ENCODE data around the gene VTI1A. TPM values are rescaled to one million over a fixed set of nuclear protein-coding genes. Genes with fewer than 3 reads are reported as not detected.

Gene VTI1A
- polyA plus RNA-seq, 6 donors from 2014 or later: 24.9 to 42.9 (median 40.3) TPM

DNA sequence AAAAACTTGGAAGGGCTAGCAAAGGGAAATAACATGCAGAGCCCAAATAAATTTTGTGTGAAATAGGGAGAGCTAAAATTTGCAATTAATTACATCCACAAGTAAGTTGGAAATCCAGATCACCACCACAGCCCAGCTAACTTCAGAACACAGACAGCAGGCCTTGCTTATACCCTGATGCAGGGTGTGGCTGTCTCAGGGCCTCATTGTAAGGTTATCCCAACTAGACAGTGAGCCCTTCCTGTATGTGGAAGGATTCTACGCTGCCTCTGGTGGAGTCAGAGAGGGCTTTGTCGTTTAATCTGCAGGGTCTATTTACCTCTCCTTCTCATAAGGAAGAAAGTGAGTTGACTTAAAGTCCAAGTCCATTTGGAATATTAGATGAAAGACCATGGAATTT, 322.1 kb downstream of the VTI1A start:
- H3K4me1 Mint-ChIP-seq: no peaks in the 10 kb centered on the region
- no peak for ATAC-seq (ENCODE audit: low read depth in 2 of 2)
- H3K27ac Mint-ChIP-seq: no peak overlapping the region
- no peak for DNase-seq
- H3K9me3 Mint-ChIP-seq: peaks cover 0 to 2% (median 0%) of the 10 kb centered on the region in 7 donors
- no peak overlapping the region for H3K4me3 Mint-ChIP-seq
- H3K27me3 Mint-ChIP-seq: no peaks in the 10 kb centered on the region
- peaks cover 4 to 17% of the 10 kb centered on the region in 2 donors for H3K36me3 Mint-ChIP-seq

DNA sequence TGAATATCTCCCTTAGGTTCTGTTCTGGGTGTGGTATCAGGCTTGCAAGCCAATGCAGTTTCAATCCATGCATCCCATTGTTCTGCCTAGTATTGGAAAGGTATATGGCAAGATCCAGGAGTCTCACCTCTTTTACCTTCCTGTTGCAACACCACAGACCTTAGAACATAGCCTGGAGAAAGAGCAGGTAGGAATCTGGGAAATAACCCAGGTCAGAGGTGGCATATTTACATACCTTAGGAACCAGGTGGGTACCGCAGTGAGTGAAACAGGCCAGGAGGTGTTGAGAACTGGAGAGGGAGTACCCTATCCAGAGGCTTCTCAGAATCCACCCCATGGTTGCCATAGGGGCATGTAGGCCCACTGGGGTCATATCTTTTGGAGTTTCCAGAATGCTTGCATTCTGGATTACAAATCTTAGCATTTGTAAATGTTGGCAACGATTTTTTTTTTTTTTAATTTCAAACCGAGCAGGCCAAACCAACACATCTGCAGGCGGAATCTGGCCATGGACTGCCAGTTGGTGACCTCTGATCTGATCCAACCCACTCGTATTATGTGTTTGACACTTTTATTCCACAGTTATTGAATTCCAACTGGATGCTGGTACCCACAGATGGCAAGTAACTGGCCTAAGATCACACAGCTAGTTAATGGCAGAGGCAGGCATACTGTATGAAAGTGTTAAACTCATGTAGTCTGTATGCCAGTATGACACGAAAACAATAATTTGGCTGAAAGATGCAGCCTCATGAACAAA, 322.8 kb downstream of the VTI1A start:
- Mint-ChIP-seq H3K27ac (peak overlapping the region in 1 of 6 donors; percentile 45), H3K4me3 (no peak overlapping the region), H3K36me3 (peaks cover 4 to 19% of the 10 kb centered on the region in 2 donors), H3K27me3 (no peaks in the 10 kb centered on the region), H3K4me1 (no peaks in the 10 kb centered on the region), H3K9me3 (peaks cover 0 to 2% (median 0%) of the 10 kb centered on the region in 7 donors)
- DNase-seq (no peak), ATAC-seq (ENCODE audit: low read depth in 2 of 2) (no peak)

DNA sequence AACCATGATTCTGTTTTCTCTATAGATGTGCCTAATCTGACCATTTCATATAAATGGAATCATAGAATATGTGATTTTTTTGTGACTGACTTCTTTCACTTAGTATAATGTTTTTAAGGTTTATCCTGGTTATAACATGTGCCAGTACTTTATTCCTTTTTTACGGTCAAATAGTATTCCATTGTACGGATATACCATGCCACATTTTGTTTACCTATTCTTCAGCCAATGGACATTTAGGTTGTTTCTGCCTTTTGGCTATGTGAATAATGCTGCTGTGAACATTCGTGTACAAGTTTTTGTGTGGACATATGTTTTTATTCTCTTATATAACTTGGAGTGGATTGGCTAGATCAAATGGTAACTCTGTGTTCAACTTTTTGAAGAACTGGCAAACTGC, 324.7 kb downstream of the VTI1A start:
- no peak for DNase-seq
- Mint-ChIP-seq H3K36me3 (peaks cover 13 to 19% of the 10 kb centered on the region in 2 donors), H3K27me3 (no peaks in the 10 kb centered on the region), H3K27ac (no peak overlapping the region), H3K9me3 (peaks cover 0 to 2% (median 0%) of the 10 kb centered on the region in 7 donors), H3K4me1 (no peaks in the 10 kb centered on the region), H3K4me3 (no peak overlapping the region)
- no peak for ATAC-seq (ENCODE audit: low read depth in 2 of 2)

DNA sequence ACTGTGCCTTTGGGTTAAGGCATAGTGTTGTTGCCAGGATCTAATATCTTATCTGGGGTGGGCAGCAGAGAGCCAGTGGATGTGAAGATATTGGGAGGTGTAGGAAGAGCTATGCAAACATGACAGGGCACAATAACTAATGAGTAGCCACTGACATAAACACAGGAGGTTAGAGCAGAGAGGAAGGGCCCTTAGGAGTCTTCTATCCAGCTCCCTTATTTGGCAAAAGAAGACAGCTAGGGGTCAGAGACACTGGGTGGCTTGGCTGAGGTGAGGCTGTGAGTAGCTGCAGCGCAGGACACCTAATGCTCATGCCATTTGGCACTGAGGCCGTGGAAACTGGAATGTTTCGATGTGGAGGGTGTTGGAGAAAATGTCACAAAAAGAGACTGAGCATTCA, 326.8 kb downstream of the VTI1A start:
- H3K27ac Mint-ChIP-seq: peak overlapping the region in 1 of 6 donors; percentile 7
- no peaks in the 10 kb centered on the region for H3K27me3 Mint-ChIP-seq
- no peak overlapping the region for H3K4me3 Mint-ChIP-seq
- no peaks in the 10 kb centered on the region for H3K4me1 Mint-ChIP-seq
- peaks cover 13 to 19% of the 10 kb centered on the region in 2 donors for H3K36me3 Mint-ChIP-seq
- DNase-seq: no peak
- ATAC-seq (ENCODE audit: low read depth in 2 of 2): no peak
- peaks cover 0 to 2% (median 0%) of the 10 kb centered on the region in 7 donors for H3K9me3 Mint-ChIP-seq

DNA sequence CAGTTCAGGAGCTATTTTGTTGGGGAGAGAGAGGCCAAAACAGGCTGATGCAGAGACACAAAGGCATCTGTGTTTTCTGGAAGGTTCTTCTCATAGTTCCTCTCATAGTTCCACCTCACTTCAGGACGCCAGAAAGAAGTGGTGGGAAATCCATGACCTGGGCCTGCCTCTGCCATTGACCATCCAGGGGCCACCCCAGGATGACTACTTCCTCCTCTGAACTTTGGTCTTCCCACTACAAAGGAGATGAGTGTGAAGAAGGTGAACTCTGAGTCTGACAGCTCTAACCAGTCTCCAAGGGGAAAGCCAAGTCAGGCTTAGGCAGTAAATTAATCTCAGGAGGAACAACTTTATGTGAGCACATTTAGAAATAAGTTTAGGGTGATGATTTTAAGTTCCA, 327.2 kb downstream of the VTI1A start:
- Mint-ChIP-seq H3K9me3 (peaks cover 0 to 2% (median 0%) of the 10 kb centered on the region in 7 donors), H3K27me3 (no peaks in the 10 kb centered on the region), H3K4me1 (no peaks in the 10 kb centered on the region), H3K4me3 (no peak overlapping the region), H3K36me3 (peaks cover 13 to 19% of the 10 kb centered on the region in 2 donors), H3K27ac (no peak overlapping the region)
- ATAC-seq (ENCODE audit: low read depth in 2 of 2) (no peak), DNase-seq (no peak)

DNA sequence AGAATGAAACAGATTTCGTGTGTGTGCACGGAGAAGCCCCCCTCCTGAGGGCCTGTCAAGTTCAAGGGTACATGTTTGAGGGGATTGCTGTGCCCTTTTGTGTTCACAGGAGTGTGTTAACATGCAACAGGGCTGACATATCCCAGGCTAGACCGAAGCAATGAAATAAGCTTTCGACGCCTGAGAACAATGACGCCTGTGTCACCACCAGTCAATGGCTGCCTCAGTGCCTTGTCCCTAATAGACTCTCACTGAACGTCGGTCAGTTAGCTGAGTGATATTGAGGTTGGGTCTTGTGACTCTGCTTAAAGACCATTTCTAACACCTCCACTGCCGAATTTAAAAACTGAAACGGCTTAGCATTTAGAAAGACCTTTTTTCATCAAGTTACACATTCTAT, 327.8 kb downstream of the VTI1A start:
- no peaks in the 10 kb centered on the region for H3K27me3 Mint-ChIP-seq
- no peak overlapping the region for H3K4me3 Mint-ChIP-seq
- no peak overlapping the region for H3K27ac Mint-ChIP-seq
- H3K36me3 Mint-ChIP-seq: peaks cover 16 to 19% of the 10 kb centered on the region in 2 donors
- no peaks in the 10 kb centered on the region for H3K4me1 Mint-ChIP-seq
- ATAC-seq (ENCODE audit: low read depth in 2 of 2) (no peak), DNase-seq (no peak)
- H3K9me3 Mint-ChIP-seq: peaks cover 0 to 2% (median 0%) of the 10 kb centered on the region in 7 donors

DNA sequence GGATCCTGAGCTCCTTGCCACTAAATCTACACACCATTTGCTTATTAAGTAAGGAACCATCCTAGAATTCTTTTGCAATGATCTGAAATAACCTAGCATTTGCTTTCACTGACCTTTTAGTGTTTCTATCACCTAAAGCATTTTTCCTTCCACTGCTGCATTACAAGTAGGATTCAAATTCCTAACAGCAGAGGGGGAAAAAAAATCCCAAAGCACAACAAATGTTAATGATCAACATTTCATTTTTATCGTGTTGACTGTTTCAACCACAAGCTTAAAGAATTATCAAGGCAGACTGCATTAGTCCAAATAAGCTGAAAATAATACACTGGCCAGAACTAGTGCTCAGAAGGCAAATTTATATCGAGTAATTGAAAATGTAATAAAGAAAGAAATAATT, 328.4 kb downstream of the VTI1A start:
- Mint-ChIP-seq H3K27me3 (no peaks in the 10 kb centered on the region), H3K4me1 (no peaks in the 10 kb centered on the region), H3K4me3 (no peak overlapping the region), H3K9me3 (peaks cover 0 to 2% (median 0%) of the 10 kb centered on the region in 7 donors), H3K36me3 (peaks cover 16 to 19% of the 10 kb centered on the region in 2 donors), H3K27ac (no peak overlapping the region)
- DNase-seq (no peak), ATAC-seq (ENCODE audit: low read depth in 2 of 2) (no peak)

DNA sequence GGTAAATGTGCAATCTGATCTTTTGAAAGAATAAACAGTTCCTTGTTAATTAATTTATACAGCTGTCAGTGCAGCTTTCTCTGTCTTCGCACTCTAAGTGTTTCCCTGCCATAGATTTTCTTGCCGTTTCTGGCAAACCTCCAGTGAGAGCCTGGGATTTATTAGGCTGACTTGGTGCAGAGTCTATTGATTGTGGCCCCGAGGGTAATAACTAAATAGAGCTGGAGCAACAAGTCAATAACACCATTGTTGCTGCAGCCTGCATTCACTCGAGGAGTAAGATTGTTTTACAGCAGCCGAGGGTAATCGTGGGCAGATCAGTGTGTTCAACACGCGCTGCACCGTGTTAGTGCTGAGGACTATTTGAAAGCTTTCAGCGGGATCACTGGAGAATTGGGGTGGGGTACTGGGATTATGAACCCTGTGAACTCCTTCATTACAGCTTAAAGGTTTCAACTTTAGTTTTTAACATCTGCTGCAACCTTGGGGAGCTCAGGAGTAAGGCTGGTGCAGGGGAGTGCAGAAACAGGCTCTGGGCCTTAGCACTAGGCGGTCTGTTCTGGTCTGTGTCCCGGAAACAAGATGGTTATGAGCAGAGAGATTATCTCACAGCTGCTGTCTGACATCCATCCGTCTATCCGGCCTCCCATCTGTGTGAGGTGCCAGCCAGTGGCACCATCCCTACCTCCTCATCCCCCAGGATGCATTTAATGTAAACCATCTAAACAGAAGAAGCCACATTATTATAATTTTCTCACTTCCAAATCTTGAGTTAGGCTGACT, 329.1 kb downstream of the VTI1A start:
- H3K27ac Mint-ChIP-seq: peak overlapping the region in 2 of 6 donors; percentile 17 to 56
- peaks cover 16 to 17% of the 10 kb centered on the region in 2 donors for H3K36me3 Mint-ChIP-seq
- no peaks in the 10 kb centered on the region for H3K4me1 Mint-ChIP-seq
- ATAC-seq (ENCODE audit: low read depth in 2 of 2) (no peak), DNase-seq (no peak)
- H3K4me3 Mint-ChIP-seq: no peak overlapping the region
- no peaks in the 10 kb centered on the region for H3K27me3 Mint-ChIP-seq
- peaks cover 0 to 2% (median 0%) of the 10 kb centered on the region in 7 donors for H3K9me3 Mint-ChIP-seq

DNA sequence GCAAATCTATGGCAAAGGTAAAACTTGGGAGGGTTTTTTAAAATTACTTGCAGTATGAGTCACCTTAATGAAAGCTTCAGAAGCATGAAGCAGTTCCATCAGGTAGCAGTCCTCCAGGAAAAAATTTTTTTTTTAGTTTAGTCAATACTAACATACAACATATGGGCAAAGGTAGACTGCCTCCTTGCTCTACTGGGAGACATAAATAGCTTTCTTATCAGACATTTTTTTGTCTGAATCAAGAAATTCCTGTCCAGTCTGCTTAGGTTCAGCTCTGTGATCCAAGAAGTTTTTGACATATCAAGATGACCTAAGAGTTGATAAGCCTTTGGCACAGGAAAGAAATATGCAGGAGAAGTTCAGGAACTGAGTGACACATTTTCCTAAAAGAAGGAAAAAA, 331.6 kb downstream of the VTI1A start:
- H3K27me3 Mint-ChIP-seq: no peaks in the 10 kb centered on the region
- H3K27ac Mint-ChIP-seq: no peak overlapping the region
- peaks cover 16 to 21% of the 10 kb centered on the region in 2 donors for H3K36me3 Mint-ChIP-seq
- no peak for DNase-seq
- no peak overlapping the region for H3K4me3 Mint-ChIP-seq
- peaks cover 0 to 1% (median 0%) of the 10 kb centered on the region in 7 donors for H3K9me3 Mint-ChIP-seq
- ATAC-seq (ENCODE audit: low read depth in 2 of 2): no peak
- peaks cover 0 to 4% (median 0%) of the 10 kb centered on the region in 3 donors for H3K4me1 Mint-ChIP-seq

DNA sequence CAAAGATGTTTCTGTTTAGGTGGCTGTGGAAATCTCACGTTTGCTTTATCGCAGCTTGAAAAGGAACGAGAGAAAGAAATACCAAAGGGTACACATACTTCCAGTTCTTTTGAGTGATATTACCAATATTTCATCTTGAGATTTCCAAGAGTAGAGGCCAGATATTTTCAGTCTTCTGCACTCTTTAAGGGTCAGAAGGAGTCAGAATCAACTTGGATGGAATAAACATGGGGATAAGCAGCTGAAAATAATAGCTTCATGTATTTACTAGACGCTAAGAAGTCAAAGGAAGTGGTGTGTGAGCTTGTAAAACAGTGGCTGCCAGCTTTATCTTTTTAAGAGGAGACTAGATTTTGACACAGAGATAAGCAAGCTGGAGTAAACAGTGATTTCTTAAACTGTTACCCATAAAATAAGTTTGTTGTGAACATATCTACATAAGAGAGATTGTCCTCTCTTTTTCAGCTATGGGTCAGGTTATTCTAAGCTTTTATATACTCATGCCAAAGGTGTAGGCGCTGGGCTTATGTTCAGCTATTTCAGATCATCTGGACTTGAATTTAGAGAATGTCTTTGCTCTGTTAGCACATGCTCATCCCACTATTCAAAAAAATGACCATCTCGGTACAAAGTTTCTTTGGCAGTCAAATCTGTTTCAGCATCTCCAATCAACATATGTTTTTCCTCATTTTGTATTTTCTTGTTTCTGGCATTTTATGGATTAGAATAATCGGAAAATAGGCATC, 332.2 kb downstream of the VTI1A start:
- Mint-ChIP-seq H3K4me3 (no peak overlapping the region), H3K9me3 (peaks cover 0 to 1% (median 0%) of the 10 kb centered on the region in 7 donors), H3K27me3 (no peaks in the 10 kb centered on the region), H3K36me3 (peaks cover 9 to 21% of the 10 kb centered on the region in 2 donors), H3K4me1 (peaks cover 0 to 4% (median 0%) of the 10 kb centered on the region in 3 donors), H3K27ac (peak overlapping the region in 1 of 6 donors; percentile 16)
- no peak for ATAC-seq (ENCODE audit: low read depth in 2 of 2)
- no peak for DNase-seq

DNA sequence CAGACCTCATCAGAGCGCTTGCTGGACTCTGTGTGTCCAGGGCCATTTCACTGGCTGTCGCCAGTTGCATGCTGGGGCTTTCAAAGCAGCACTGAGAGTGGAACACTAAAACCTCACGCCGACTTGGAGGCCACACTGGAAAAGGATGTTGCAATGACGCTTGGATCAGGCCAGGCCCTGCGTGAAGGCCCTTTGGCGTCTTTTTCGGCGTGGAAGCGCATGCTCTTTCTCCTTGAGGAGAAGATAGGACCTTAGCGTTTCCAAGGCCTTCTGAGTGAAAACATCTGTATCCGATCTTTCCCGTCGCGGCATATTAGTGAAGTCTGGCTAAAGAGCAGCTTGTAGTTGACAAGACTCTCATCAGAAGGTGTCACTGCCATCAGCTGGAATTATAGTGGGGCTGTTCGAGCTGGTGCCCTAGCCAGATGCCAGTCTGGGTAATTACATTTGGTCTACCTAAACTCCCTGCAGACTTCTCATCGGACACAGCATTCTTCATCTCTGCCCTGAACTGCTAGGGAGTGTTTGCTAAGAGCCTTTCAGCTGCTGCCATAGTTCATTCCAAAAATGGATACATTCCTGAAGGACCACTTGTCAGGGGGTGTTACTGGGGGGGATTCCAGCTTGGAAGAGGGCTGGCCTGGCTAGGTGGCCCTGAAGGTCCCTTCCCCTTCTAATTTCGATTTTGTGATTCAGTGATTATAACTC, 335.3 kb downstream of the VTI1A start:
- peaks cover 0 to 11% (median 3%) of the 10 kb centered on the region in 7 donors for H3K9me3 Mint-ChIP-seq
- H3K4me3 Mint-ChIP-seq: no peak overlapping the region
- H3K4me1 Mint-ChIP-seq: peaks cover 0 to 4% (median 0%) of the 10 kb centered on the region in 3 donors
- H3K27me3 Mint-ChIP-seq: no peaks in the 10 kb centered on the region
- peaks cover 9 to 22% of the 10 kb centered on the region in 2 donors for H3K36me3 Mint-ChIP-seq
- peak overlapping the region in 1 of 6 donors; percentile 4 for H3K27ac Mint-ChIP-seq
- ATAC-seq (ENCODE audit: low read depth in 2 of 2) (no peak), DNase-seq (no peak)

DNA sequence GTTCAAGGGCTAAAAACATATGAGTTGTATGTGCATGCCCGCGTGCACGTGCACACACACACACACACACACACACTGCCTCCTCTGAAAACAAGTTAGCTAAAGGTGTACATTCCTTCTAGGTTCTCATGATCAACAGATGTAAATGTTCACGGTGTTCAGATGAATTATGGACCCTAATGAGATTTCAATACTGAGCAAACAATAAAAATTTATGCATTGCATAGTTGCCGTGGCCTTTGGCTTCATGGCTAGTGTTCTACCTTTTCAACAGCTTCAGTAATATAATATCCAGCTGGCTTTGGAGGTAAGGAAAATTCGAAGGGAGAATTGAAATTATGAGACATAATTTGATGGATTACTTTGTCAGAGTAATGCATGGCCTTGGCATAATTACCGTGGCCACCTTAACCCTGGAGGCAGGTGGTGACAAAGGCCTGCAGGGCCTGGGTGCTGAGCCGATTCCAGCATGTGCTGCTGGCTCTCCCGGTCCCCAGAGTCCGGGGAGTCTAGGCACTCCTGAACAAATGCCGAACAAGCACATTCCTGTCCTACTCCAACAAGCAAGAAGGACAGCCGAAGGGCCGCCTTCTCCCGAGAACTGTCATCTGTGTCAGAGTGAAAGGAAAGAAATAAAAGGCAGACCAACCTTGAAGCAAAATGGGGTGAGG, 336.5 kb downstream of the VTI1A start:
- H3K27ac Mint-ChIP-seq: no peak overlapping the region
- H3K4me3 Mint-ChIP-seq: no peak overlapping the region
- peaks cover 15 to 22% of the 10 kb centered on the region in 2 donors for H3K36me3 Mint-ChIP-seq
- peaks cover 0 to 4% (median 0%) of the 10 kb centered on the region in 3 donors for H3K4me1 Mint-ChIP-seq
- H3K27me3 Mint-ChIP-seq: no peaks in the 10 kb centered on the region
- DNase-seq: no peak
- H3K9me3 Mint-ChIP-seq: peaks cover 3 to 18% (median 4%) of the 10 kb centered on the region in 7 donors
- ATAC-seq (ENCODE audit: low read depth in 2 of 2): no peak
